PFSK-1 (cell line): ENCODE measurements around the gene WDR59.

Source experiments
- FOXP2 ChIP-seq: optimal IDR thresholded peaks from 2 replicates; pipeline ENCODE3; 2011; ENCODE audit warnings: borderline replicate concordance, control low read depth, inconsistent platforms; ENCODE audit not compliant: insufficient read depth; ENCODE audit errors: extremely low read length, extremely low read depth
- POLR2AphosphoS5 ChIP-seq: IDR thresholded peaks from 2 replicates; pipeline ENCODE4 v1.6.1; 2012; ENCODE audit warnings: low read depth, mild to moderate bottlenecking, control low read depth, low read length, moderate library complexity
- SIN3A ChIP-seq: IDR thresholded peaks from 2 replicates; pipeline ENCODE4 v1.6.1; 2012; ENCODE audit warnings: mild to moderate bottlenecking, low read length, moderate library complexity, borderline replicate concordance; ENCODE audit not compliant: insufficient read depth
- TAF1 ChIP-seq: IDR thresholded peaks from 2 replicates; pipeline ENCODE4 v1.6.1; 2012; ENCODE audit warnings: low read length, control low read depth, borderline replicate concordance; ENCODE audit not compliant: insufficient read depth
- TF ChIP-seq, protein P1 (sequence below), 2 experiments: IDR thresholded peaks; 2 replicates each; pipeline versions ENCODE4 v1.6.1 to v1.8.0; 2011 to 2012; ENCODE audit warnings: low read depth in 2 of 2, low read length in 2 of 2, control low read depth in 1 of 2, inconsistent platforms in 1 of 2, mild to moderate bottlenecking in 1 of 2, moderate library complexity in 1 of 2; ENCODE audit not compliant: insufficient read depth in 1 of 2

GRCh38 chr16:74877706-74878105 lies 107.2 kb downstream of the WDR59 start:
- no peak for TF ChIP-seq TAF1
- no peak for TF ChIP-seq POLR2AphosphoS5
- no peak for TF ChIP-seq SIN3A
- TF ChIP-seq, protein P1, sequence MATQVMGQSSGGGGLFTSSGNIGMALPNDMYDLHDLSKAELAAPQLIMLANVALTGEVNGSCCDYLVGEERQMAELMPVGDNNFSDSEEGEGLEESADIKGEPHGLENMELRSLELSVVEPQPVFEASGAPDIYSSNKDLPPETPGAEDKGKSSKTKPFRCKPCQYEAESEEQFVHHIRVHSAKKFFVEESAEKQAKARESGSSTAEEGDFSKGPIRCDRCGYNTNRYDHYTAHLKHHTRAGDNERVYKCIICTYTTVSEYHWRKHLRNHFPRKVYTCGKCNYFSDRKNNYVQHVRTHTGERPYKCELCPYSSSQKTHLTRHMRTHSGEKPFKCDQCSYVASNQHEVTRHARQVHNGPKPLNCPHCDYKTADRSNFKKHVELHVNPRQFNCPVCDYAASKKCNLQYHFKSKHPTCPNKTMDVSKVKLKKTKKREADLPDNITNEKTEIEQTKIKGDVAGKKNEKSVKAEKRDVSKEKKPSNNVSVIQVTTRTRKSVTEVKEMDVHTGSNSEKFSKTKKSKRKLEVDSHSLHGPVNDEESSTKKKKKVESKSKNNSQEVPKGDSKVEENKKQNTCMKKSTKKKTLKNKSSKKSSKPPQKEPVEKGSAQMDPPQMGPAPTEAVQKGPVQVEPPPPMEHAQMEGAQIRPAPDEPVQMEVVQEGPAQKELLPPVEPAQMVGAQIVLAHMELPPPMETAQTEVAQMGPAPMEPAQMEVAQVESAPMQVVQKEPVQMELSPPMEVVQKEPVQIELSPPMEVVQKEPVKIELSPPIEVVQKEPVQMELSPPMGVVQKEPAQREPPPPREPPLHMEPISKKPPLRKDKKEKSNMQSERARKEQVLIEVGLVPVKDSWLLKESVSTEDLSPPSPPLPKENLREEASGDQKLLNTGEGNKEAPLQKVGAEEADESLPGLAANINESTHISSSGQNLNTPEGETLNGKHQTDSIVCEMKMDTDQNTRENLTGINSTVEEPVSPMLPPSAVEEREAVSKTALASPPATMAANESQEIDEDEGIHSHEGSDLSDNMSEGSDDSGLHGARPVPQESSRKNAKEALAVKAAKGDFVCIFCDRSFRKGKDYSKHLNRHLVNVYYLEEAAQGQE (IDR thresholded peaks at IDR 0.05; ENCODE audit: insufficient read depth in 1 of 2, low read depth in 2 of 2, low read length in 2 of 2), result no peak
- TF ChIP-seq FOXP2, result no peak
